BE2C (cell line): ENCODE measurements around the gene SEC24D.

Experiments used
- DNase-seq: peaks from one replicate; pipeline ENCODE4 v3.0.0-alpha.2; 2020
- H3K27me3 ChIP-seq: fragments of 250-450 bp; sonication (Bioruptor Pico); 2 replicates; pipeline ENCODE4 v1.5.1; 2020; ENCODE audit warnings: mild to moderate bottlenecking
- H3K36me3 ChIP-seq: fragments of 250-450 bp; sonication (Bioruptor Pico); 2 replicates; pipeline ENCODE4 v1.5.1; 2020; ENCODE audit warnings: mild to moderate bottlenecking
- H3K4me1 ChIP-seq: fragments of 250-450 bp; sonication (Bioruptor Pico); 2 replicates; pipeline ENCODE4 v1.5.1; 2020
- H3K4me3 ChIP-seq: 2 replicates; pipeline ENCODE4 v1.5.1; 2011; ENCODE audit warnings: low read depth, low read length
- H3K9me3 ChIP-seq: fragments of 250-450 bp; sonication (Bioruptor Pico); 2 replicates; pipeline ENCODE4 v1.5.1; 2020
- TF ChIP-seq, protein P1 (sequence below): IDR thresholded peaks from 2 replicates; pipeline ENCODE4 v1.5.1; 2012; ENCODE audit warnings: mild to moderate bottlenecking, low read depth, low read length

SEC24D gene

DNA sequence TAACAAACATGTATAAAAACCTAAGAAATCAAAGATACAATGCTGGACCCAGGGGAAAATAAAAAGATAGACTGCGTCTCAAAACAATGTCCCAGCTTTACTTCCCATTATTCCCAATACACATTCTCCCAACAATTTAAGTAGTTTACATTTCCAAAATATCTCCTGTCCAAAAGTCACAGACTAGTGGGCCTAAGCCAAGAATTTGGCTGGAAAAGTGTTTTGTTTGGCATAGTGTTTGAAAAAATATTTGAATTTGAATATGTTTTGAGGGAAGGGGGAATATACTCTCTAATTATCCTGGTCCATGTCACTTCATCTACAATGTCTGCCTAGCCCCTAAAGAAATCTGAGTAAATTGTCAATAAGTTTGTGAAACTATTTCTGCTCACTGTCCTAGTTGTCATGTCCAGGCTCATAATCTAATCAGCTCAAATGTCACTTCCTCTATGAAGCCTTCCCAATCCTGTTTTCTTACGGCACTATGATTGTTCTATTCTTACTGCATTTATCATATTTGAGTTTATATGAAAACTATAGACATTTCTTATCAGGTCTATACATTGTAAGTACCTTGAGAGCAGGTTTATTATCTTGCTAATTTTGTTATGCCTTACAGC, 74.4 kb downstream of the SEC24D start:
- Histone ChIP-seq H3K4me1 (peaks cover 67% of the 10 kb centered on the region), H3K9me3 (no peaks in the 10 kb centered on the region), H3K4me3 (no peak overlapping the region), H3K27me3 (no peaks in the 10 kb centered on the region), H3K36me3 (peaks cover 41% of the 10 kb centered on the region)
- TF ChIP-seq, protein P1, sequence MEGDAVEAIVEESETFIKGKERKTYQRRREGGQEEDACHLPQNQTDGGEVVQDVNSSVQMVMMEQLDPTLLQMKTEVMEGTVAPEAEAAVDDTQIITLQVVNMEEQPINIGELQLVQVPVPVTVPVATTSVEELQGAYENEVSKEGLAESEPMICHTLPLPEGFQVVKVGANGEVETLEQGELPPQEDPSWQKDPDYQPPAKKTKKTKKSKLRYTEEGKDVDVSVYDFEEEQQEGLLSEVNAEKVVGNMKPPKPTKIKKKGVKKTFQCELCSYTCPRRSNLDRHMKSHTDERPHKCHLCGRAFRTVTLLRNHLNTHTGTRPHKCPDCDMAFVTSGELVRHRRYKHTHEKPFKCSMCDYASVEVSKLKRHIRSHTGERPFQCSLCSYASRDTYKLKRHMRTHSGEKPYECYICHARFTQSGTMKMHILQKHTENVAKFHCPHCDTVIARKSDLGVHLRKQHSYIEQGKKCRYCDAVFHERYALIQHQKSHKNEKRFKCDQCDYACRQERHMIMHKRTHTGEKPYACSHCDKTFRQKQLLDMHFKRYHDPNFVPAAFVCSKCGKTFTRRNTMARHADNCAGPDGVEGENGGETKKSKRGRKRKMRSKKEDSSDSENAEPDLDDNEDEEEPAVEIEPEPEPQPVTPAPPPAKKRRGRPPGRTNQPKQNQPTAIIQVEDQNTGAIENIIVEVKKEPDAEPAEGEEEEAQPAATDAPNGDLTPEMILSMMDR: no peak
- DNase-seq: no peak

DNA sequence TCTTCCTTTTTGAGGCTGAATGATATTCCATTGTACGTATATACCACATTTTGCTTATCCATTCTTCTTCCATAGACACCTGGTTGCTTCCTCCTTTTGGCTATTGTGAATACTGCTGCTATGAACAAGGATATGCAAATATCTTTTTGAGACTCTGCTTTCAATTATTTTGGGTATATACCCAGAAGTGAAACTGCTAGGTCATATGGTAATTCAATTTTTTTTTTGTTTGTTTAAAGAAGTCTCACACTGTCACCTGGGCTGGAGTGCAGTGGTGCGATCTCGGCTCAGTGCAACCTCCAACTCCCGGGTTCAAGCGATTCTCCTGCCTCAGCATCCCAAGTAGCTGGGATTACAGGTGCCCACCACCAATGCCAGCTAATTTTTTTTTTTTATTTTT, 75.4 kb downstream of the SEC24D start:
- peaks cover 36% of the 10 kb centered on the region for H3K36me3 ChIP-seq

DNA sequence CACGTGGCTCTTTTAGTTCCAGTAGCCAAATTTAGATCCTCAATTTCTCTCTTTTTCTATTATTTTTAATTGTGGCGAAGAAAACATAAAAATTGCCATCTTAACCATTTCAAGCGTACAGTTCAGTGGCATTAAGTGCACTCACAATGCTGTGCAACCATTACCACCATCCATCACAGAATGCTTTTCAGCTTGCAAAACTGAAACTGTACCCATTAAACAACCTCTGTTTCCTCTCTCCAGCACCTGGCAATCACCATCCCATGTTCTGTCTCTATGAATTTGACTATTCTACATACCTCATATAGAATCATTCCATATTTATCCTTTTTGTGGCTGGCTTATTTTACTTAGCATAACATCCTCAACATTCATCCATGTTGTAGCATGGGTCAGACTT, 75.8 kb downstream of the SEC24D start:
- no peaks in the 10 kb centered on the region for H3K27me3 ChIP-seq
- H3K4me3 ChIP-seq: no peak overlapping the region
- TF ChIP-seq, protein P1: no peak
- no peaks in the 10 kb centered on the region for H3K9me3 ChIP-seq
- DNase-seq: no peak
- peaks cover 65% of the 10 kb centered on the region for H3K4me1 ChIP-seq
- H3K36me3 ChIP-seq: peaks cover 34% of the 10 kb centered on the region

More for the DNA sequence above, 75.4 kb downstream of the SEC24D start:
- Histone ChIP-seq H3K4me3 (no peak overlapping the region), H3K9me3 (no peaks in the 10 kb centered on the region), H3K4me1 (peaks cover 69% of the 10 kb centered on the region), H3K27me3 (no peaks in the 10 kb centered on the region)
- TF ChIP-seq, protein P1: no peak
- DNase-seq: no peak

DNA sequence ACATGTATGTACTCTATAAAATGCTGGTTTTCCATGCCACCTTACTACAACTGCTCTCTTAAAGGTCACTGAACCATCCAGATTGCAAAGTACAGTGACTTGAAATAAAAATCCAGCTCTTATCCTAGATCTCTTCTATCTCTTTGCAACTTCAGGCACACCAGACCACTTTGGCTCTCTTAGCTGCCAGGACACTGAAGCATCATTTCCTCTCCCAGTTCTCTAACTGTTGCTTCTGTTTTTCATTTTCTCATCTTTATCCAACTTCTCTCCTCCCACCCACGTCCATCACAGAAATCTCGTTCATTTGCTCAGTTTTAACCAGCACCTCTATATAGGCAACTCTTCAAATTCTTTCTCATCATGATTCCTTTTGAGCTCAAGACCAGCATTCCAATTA, 76.4 kb downstream of the SEC24D start:
- TF ChIP-seq, protein P1: no peak
- peak; percentile 32 for DNase-seq
- Histone ChIP-seq H3K9me3 (no peaks in the 10 kb centered on the region), H3K4me3 (no peak overlapping the region), H3K36me3 (peaks cover 29% of the 10 kb centered on the region), H3K27me3 (no peaks in the 10 kb centered on the region), H3K4me1 (peaks cover 63% of the 10 kb centered on the region)

DNA sequence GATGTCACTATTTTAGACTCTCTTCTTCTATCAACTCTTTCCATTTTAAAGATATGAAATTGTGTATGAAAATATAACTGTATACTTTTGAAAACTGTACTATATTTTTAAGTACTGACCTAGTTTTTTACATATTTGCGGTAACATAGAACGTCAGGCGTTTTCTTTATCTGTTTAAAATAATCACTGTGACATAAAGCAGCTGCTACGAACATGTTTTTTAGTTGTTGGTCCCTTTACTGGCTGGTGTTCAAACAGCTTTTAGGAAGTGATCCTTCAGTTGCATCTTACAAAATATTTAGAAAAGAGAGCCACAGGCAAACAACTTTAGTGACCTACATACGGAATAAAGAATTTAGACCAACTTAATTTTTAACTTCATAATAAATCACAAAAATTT, 77.6 kb downstream of the SEC24D start:
- H3K4me1 ChIP-seq: peaks cover 58% of the 10 kb centered on the region
- H3K9me3 ChIP-seq: no peaks in the 10 kb centered on the region
- H3K27me3 ChIP-seq: no peaks in the 10 kb centered on the region
- TF ChIP-seq, protein P1: no peak
- H3K4me3 ChIP-seq: no peak overlapping the region
- peaks cover 17% of the 10 kb centered on the region for H3K36me3 ChIP-seq
- no peak for DNase-seq

DNA sequence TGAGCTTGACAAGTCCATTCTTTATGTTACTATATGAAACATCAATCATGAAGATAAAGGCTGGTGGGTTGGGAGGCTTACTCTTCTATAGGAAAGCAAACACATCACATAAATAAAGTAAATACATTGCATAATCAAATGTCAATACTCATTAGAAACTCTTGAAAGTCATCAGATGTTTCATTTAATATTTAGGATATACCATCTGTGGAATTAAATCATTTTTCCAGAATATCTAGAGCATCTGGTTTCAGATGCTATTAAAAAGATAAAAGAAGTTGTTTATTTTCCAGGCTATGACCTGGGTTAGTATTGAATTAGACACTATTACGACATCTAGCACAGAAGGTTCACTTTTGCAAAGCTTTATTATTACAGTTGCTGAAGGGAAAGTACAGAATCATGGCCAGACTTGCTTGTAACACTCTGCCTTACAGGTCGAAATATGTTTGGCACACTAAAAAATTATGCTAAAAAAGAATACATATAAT, 78.1 kb downstream of the SEC24D start:
- H3K4me1 ChIP-seq: peaks cover 55% of the 10 kb centered on the region

More for the DNA sequence above, 78.1 kb downstream of the SEC24D start:
- DNase-seq: no peak
- TF ChIP-seq, protein P1: no peak
- Histone ChIP-seq H3K9me3 (no peaks in the 10 kb centered on the region), H3K36me3 (peaks cover 16% of the 10 kb centered on the region), H3K4me3 (no peak overlapping the region), H3K27me3 (no peaks in the 10 kb centered on the region)
